OCI-LY1 (cell line): ENCODE results near the gene ITLN2.

ENCODE experiments used
- CTCF ChIP-seq: fragments of 200-600 bp; sonication (generic), shearing (Covaris generic); IDR thresholded peaks from 2 replicates; pipeline ENCODE4 v1.5.1; 2017; ENCODE audit warnings: mild to moderate bottlenecking, antibody characterized with exemption, low read length, moderate library complexity, mixed read lengths
- EZH2 ChIP-seq: fragments of 200-600 bp; sonication (generic), shearing (Covaris generic); IDR thresholded peaks from 2 replicates; pipeline ENCODE4 v1.8.0; 2017; ENCODE audit warnings: borderline replicate concordance, mixed run types, mild to moderate bottlenecking, antibody characterized with exemption, low read length, moderate library complexity, mixed read lengths

GRCh38 chr1:160972939-160973338, 18.3 kb upstream of the ITLN2 start:
- TF ChIP-seq CTCF (no peak), EZH2 (no peak)
